HuH-7 (cell line): Measurements from ENCODE around the gene SCAPER.
"Not testable (repeated sequence)": the region's sequence is repeated elsewhere in the genome, so short reads cannot be mapped to it uniquely, and the experiment has no call there.

Experiments used
- DNase-seq: peaks from one replicate; pipeline ENCODE4 v3.0.0; 2011; ENCODE audit warnings: low spot score

Gene SCAPER

GRCh38 chr15:76572983-76573314 is 332.2 kb downstream of the SCAPER start:
- DNase-seq: no peak

- DNase-seq: no peak
Measured at GRCh38 chr15:76566276-76566675, 338.9 kb downstream of the SCAPER start.

GRCh38 chr15:76565366-76565765 is 339.8 kb downstream of the SCAPER start:
- no peak for DNase-seq

- DNase-seq: no peak
Measured at GRCh38 chr15:76555247-76555646, 349.9 kb downstream of the SCAPER start.

GRCh38 chr15:76553564-76553963 is 351.6 kb downstream of the SCAPER start:
- DNase-seq: no peak

- no peak for DNase-seq
Measured at GRCh38 chr15:76553102-76553501, 352.0 kb downstream of the SCAPER start.

GRCh38 chr15:76546805-76547204 is 358.3 kb downstream of the SCAPER start:
- no peak for DNase-seq

GRCh38 chr15:76533995-76534394 is 371.1 kb downstream of the SCAPER start:
- peak; percentile 10 for DNase-seq

- no peak for DNase-seq
Measured at GRCh38 chr15:76533060-76533820, 371.9 kb downstream of the SCAPER start.

- no peak for DNase-seq
Measured at GRCh38 chr15:76529911-76530310, 375.2 kb downstream of the SCAPER start.

- DNase-seq: no peak
Measured at GRCh38 chr15:76526111-76526510, 379.0 kb downstream of the SCAPER start.

GRCh38 chr15:76517910-76518309 is 387.2 kb downstream of the SCAPER start:
- DNase-seq: no peak

- peak; percentile 13 for DNase-seq
Measured at GRCh38 chr15:76514282-76514681, 390.9 kb downstream of the SCAPER start.

GRCh38 chr15:76512971-76513370 is 392.2 kb downstream of the SCAPER start:
- no peak for DNase-seq

- not testable (repeated sequence) for DNase-seq
Measured at GRCh38 chr15:76510663-76511062, 394.5 kb downstream of the SCAPER start.

- DNase-seq: no peak
Measured at GRCh38 chr15:76503804-76504203, 401.3 kb downstream of the SCAPER start.

GRCh38 chr15:76503121-76503520 is 402.0 kb downstream of the SCAPER start:
- no peak for DNase-seq

- no peak for DNase-seq
Measured at GRCh38 chr15:76502678-76503077, 402.5 kb downstream of the SCAPER start.

- not testable (repeated sequence) for DNase-seq
Measured at GRCh38 chr15:76502185-76502584, 403.0 kb downstream of the SCAPER start.

- no peak for DNase-seq
Measured at GRCh38 chr15:76501726-76502125, 403.4 kb downstream of the SCAPER start.

GRCh38 chr15:76501011-76501410 is 404.1 kb downstream of the SCAPER start:
- DNase-seq: no peak

GRCh38 chr15:76495487-76495886 is 409.7 kb downstream of the SCAPER start:
- no peak for DNase-seq

- DNase-seq: no peak
Measured at GRCh38 chr15:76492538-76492937, 412.6 kb downstream of the SCAPER start.

- DNase-seq: no peak
Measured at GRCh38 chr15:76483752-76484151, 421.4 kb downstream of the SCAPER start.
